LoVo (cell line): Measurements from ENCODE around the gene NELL1.
"Not testable (repeated sequence)": the region's sequence is repeated elsewhere in the genome, so short reads cannot be mapped to it uniquely, and the experiment has no call there.

Source experiments
- DNase-seq: peaks from one replicate; pipeline ENCODE4 v3.0.0-alpha.2; 2016; ENCODE audit warnings: low spot score

Gene NELL1

GRCh38 chr11:21110415-21110814, 441.0 kb downstream of the NELL1 start:
- no peak for DNase-seq

DNA sequence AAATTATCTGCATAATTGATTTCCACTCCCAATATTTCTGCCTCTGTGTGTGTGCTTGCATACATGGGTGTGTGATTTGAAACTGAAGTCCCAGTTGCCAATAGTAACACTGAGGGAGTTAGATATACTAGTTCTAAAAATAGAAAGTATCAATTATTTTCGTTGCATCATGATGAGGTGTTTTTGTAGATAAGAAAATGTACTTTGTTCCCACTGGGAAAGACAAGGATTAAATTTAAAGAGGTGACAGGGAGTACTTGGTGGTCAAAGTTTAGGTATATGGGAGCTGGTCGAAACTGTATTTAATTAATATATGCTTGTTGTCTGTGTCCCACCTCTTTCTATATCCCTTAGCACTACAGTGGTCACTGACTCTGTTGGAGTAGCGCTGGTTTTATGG, 444.5 kb downstream of the NELL1 start:
- no peak for DNase-seq

DNA sequence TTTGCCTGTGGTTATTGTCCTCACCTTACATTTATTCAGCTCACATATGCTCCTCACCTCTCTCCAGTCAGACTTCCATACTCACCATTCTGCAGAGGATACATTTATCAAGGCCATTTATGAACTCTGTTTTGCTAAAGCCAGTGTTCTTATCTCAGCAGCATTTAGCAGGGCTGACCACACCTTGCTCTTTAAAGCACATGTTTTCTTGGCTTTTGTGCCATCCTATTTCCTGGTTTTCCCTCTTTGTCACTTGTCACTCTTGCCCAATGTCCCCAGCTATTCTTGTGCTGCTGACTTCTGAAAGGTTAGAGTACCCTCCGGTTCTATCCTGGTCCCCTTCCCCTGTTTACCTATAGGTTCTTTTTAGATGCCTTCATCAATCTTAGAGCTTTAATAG, 446.6 kb downstream of the NELL1 start:
- DNase-seq: no peak

GRCh38 chr11:21119411-21119810, 450.0 kb downstream of the NELL1 start:
- no peak for DNase-seq

DNA sequence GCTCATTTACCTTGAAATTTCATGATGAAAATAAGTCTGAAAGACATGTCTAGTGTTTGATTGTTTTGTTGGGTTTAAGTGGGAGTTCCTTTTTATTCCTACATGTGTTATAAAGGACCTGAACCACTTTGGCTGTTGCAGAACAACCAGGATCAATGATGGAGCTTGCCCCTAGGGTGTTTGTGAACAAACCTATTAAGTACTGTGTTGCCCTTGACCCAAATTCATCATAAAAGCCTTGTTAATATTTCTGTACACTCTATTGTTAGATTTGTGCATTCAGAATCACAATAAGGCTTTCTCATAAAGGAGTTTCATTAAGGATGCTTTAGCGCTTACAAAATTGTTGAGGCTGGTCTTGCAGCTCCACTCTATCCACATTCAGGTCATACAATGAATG, 452.6 kb downstream of the NELL1 start:
- DNase-seq: no peak

DNA sequence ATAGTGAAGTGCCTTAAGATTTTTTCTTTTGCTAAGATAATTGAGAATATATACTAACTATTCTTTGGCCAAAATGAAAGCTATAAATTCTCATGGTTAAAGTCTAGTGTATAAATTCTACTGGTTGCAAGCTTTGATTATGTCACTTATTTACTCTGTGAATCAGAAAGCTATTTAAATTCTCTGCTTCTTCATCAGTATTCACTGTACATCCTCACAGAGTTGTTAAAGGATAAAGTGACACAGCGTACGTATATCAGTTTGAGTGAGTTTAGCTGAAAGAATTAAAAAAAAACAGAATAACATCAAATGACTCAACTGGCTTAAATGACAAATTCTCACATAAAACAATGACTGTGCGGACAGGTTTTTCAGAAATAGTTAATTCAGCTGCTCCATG, 453.1 kb downstream of the NELL1 start:
- DNase-seq: no peak

DNA sequence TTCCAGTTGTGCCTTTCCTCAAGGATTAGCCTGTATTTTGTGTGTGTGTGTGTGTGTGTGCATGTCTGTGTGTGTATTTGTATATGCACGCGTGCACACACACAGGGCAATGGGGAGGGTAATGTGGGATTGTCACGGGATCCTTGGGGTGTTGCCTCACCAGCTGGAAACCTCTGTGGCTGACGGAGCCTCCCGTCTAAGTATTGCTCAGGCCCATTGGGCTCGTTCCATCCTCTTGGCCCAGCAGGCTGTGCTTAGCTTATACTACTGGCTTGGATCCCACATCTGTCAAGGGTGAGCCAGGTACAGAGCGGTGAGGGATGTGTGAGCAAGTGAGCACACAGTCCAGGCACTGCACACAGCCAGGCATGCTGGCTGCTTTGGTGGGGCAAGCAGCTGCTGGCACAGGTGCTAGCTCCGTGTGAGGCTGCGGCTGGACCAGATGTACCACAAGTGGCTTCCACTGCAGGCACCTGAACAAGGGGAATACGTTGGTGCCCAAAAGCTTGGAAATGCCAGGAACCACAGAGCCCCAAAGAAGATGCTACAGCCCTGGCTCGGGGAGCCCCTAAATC, 462.8 kb downstream of the NELL1 start:
- DNase-seq: no peak

- DNase-seq: no peak
Observed at GRCh38 chr11:21133244-21133643, 463.9 kb downstream of the NELL1 start.

DNA sequence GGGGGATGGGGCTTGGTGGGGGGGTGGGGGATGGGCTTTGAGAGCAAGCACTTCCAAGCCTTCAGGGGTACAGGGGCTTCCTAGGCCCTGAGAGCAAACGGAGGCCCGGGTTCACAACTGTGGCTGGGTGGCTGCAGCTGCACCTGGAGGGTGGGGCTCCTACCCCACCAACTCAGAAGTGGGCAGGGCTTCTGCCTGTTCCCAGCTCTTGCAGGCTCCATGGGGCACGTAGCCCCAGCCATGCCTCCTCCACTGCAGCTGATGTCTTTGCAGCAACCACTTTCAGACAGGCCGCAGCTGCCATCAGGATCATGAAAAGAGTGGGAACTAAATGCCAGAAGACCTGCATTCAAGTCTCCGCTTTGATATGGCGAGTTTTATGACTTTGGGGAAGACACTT, 464.3 kb downstream of the NELL1 start:
- DNase-seq: no peak

- no peak for DNase-seq
Observed at GRCh38 chr11:21137803-21138202, 468.4 kb downstream of the NELL1 start.

GRCh38 chr11:21141557-21141956, 472.2 kb downstream of the NELL1 start:
- DNase-seq: not testable (repeated sequence)

GRCh38 chr11:21142007-21142406, 472.6 kb downstream of the NELL1 start:
- no peak for DNase-seq

DNA sequence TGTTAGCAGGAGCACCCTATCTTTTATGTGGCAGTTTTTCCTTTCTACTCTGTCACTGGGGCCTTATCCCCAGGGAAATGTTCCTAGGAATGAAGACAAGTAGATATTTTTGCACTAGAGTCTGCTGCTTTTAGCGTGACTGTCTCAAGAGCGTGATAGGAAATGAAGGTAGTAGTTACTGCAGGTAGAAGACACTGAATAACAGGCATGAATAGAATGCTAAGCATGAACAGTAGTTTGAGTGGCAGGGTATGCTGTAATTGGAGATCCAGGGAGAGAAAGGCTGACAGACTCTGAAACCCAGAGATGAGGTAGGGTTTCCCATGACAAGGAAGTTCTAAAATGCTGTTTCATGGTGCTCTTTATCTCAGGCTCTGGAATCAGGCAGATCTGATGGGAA, 475.1 kb downstream of the NELL1 start:
- no peak for DNase-seq

- no peak for DNase-seq
Observed at GRCh38 chr11:21148376-21148775, 479.0 kb downstream of the NELL1 start.

GRCh38 chr11:21160140-21160539, 490.8 kb downstream of the NELL1 start:
- DNase-seq: no peak

DNA sequence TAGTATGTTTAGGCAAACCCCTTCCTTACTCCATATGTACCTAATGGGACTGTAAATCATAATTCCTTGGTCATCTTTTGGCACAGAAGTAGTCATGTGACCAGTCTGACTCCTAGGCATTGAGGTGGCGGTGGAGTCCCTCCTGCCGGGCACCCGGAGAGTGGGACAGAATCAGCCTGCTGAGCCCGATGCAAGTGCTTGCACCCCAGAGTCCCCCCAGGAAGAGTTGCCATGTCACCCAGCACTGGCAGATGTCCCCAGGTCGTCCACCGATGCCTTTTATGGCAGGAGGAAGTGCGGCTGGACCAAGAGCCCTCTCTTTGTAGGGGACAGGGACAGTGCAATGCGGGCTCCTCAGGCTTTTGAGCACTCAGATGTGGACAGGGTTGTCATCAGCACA, 500.3 kb downstream of the NELL1 start:
- DNase-seq: no peak

- DNase-seq: no peak
Observed at GRCh38 chr11:21173476-21173875, 504.1 kb downstream of the NELL1 start.

DNA sequence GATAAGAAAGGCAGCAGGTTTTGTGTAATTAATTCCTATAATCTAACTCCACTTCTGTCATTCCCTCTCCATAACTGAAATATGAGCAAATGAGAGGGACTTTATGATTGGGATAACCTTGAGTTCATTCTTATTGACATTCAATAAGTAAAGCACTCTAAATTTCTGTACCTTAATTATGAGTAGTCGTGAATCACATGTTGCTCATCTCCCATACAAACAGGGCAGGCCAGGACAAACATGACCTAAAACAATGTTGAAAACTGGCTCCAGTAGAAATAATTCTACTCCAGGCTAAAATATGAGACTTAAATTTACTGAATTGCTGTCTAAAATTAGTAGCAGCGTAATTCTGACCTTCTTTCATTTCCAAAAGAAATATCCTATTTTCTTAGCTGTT, 505.4 kb downstream of the NELL1 start:
- DNase-seq: no peak

DNA sequence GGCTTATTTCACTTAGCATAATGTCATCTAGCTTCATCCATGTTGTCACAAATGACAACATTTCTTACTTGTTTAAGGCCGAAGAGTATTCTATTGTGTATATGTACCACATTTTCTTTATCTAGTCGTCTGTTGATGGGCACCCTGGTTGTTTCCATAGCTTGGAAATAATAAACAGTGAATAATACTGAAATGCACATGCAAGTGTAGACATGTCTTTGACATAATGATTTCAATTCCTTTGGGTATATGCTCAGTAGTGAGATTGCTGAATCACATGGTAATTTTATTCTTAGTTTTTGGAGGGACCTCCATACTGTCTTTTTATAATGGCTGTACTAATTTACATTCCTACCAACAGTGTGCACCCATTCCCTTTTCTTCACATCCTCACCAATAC, 508.0 kb downstream of the NELL1 start:
- DNase-seq: no peak

DNA sequence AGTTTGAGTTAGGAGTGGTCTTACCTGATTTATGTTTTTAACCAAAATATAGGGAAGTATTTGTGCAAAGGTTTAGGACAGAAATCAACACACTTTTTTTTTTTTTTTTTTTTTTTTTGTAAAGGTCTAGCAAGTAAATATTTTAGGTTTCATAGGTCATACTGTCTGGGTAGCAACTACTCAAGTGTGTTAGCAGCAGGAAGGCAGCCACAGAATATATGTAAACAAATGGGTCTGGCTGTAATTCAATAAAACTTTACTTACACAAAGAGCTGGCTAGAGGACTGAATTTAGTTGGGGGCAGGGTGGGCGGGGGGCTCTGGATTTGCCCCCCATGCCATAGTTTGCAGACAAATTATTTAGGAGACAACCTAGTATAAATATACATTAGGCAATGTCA, 510.4 kb downstream of the NELL1 start:
- DNase-seq: no peak

GRCh38 chr11:21180182-21180581, 510.8 kb downstream of the NELL1 start:
- DNase-seq: no peak

- DNase-seq: no peak
Observed at GRCh38 chr11:21185959-21186358, 516.6 kb downstream of the NELL1 start.

DNA sequence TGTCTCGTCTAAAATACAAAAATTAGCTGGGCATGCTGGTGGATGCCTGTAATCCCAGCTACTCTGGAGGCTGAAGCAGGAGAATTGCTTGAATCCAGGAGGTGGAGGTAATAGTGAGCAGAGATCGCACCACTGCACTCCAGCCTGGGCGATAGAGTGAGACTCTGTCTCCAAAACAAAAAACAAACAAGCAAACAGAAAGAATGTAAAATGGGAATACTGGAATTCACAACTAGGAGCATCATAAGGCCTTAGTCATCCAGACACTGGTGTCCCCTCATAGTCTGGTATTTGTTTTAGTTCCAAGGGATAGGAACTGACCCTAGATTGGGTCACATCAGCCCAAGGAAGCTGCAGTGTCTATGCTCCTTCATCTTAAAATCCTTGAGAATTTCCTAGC, 520.8 kb downstream of the NELL1 start:
- no peak for DNase-seq

DNA sequence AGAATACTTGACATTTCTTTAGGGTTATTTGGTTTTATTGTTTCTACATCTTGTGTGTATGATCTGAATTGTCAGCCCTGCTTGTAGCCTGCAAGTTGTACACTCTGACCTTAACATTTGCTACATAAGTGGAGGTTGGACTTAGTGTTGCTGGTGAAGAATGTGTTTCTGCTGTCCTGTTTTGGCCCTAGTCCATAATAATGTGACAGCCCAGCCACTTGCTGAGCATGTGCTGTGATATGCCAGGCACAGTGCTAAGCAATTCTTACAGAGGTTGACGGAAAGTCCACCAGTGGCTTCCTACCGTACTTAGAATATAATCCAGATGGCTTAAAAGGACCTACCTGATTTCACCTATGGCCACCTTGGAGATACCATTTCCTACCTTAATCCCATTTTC, 526.6 kb downstream of the NELL1 start:
- no peak for DNase-seq

GRCh38 chr11:21198498-21198897, 529.1 kb downstream of the NELL1 start:
- DNase-seq: no peak
